Midbrain (tissue), 1 donor: ENCODE measurements around the gene COX7C.

Source experiments
- DNase-seq: peaks from one replicate; lab custom pipeline; 2025; lab: John Stamatoyannopoulos, UW

The COX7C gene

GRCh38 chr5:86665984-86666760 is 48.4 kb downstream of the COX7C start:
- no peak for DNase-seq

- DNase-seq: no peak
Observed at GRCh38 chr5:86666981-86667380, 49.2 kb downstream of the COX7C start.
